ENCODE data around the gene EPB41L4A. TPM values are rescaled to one million over a fixed set of nuclear protein-coding genes. Genes with fewer than 3 reads are reported as not detected.

Gene EPB41L4A
- total and polyA plus RNA-seq, 2 experiments from 2014 or later = 0.11 to 0.76 TPM

GRCh38 chr5:112183103-112183711 is 235.9 kb downstream of the EPB41L4A start:
- Histone ChIP-seq H3F3A (ENCODE audit: insufficient read depth) (no peaks in the 10 kb centered on the region), H3K4me1 (ENCODE audit: insufficient read depth) (no peaks in the 10 kb centered on the region), H2AFZ (no peak overlapping the region), H3K4me3 (no peak overlapping the region), H3K9me2 (ENCODE audit: insufficient read depth) (no peaks in the 10 kb centered on the region), H3K9ac (no peak overlapping the region), H3K36me3 (ENCODE audit: low read depth) (no peaks in the 10 kb centered on the region), H3K27me3 (replicated peaks; ENCODE audit: insufficient read depth) (0 out of 2 replicates have a peak, but pooled peaks cover 2% of the 10 kb centered on the region), H3K79me2 (ENCODE audit: insufficient read depth) (no peaks in the 10 kb centered on the region), H4K20me1 (ENCODE audit: insufficient read depth) (no peaks in the 10 kb centered on the region), H3K27ac (no peak overlapping the region), H3K4me2 (ENCODE audit: unreplicated experiment) (no peak overlapping the region), H3K9me3 (ENCODE audit: low read depth) (no peaks in the 10 kb centered on the region)
- peak; percentile 25 for DNase-seq
- in situ Hi-C loops (cut with MboI) = no loop called here
- WGBS, 2 experiments (ENCODE audit: low coverage in 1 of 2, low lambda C conversion rate in 2 of 2, missing lambda C conversion rate in 2 of 2) = 58 to 59% methylated on average over 8 of the region's 8 CpGs
- no peak for TF ChIP-seq EZH2 (IDR thresholded peaks at IDR 0.05; ENCODE audit: insufficient read depth, poor library complexity, severe bottlenecking)
- TF ChIP-seq EZH2phosphoT487 (IDR thresholded peaks at IDR 0.05; ENCODE audit: insufficient read depth, low read depth) = no peak

- no peak for DNase-seq
- Histone ChIP-seq H3K27me3 (replicated peaks; ENCODE audit: insufficient read depth) (no peaks in the 10 kb centered on the region), H3F3A (ENCODE audit: insufficient read depth) (no peaks in the 10 kb centered on the region), H3K4me2 (ENCODE audit: unreplicated experiment) (no peak overlapping the region), H3K27ac (no peak overlapping the region), H3K4me1 (ENCODE audit: insufficient read depth) (no peaks in the 10 kb centered on the region), H3K9me2 (ENCODE audit: insufficient read depth) (no peaks in the 10 kb centered on the region), H3K36me3 (ENCODE audit: low read depth) (no peaks in the 10 kb centered on the region), H2AFZ (no peak overlapping the region), H3K4me3 (no peak overlapping the region), H3K9ac (no peak overlapping the region), H3K9me3 (ENCODE audit: low read depth) (no peaks in the 10 kb centered on the region), H3K79me2 (ENCODE audit: insufficient read depth) (no peaks in the 10 kb centered on the region), H4K20me1 (ENCODE audit: insufficient read depth) (no peaks in the 10 kb centered on the region)
- 41 to 54% methylated on average over 1 of the region's 1 CpG for WGBS, 2 experiments (ENCODE audit: low coverage in 1 of 2, low lambda C conversion rate in 2 of 2, missing lambda C conversion rate in 2 of 2)
- TF ChIP-seq EZH2 (IDR thresholded peaks at IDR 0.05; ENCODE audit: insufficient read depth, poor library complexity, severe bottlenecking) (no peak), EZH2phosphoT487 (IDR thresholded peaks at IDR 0.05; ENCODE audit: insufficient read depth, low read depth) (no peak)
- in situ Hi-C loops (cut with MboI) = no loop called here
Observed at GRCh38 chr5:112179290-112179689, 239.8 kb downstream of the EPB41L4A start.

GRCh38 chr5:112174959-112175594 is 244.0 kb downstream of the EPB41L4A start:
- no peaks in the 10 kb centered on the region for H3K27me3 ChIP-seq (replicated peaks; ENCODE audit: insufficient read depth)
- no peaks in the 10 kb centered on the region for H4K20me1 ChIP-seq (ENCODE audit: insufficient read depth)
- H3K9ac ChIP-seq = no peak overlapping the region
- peak overlapping the region; percentile 32; the same call in 1 of the 2 replicates for H3K4me3 ChIP-seq
- H3K79me2 ChIP-seq (ENCODE audit: insufficient read depth) = no peaks in the 10 kb centered on the region
- no peak overlapping the region for H3K27ac ChIP-seq
- no peaks in the 10 kb centered on the region for H3K36me3 ChIP-seq (ENCODE audit: low read depth)
- no peaks in the 10 kb centered on the region for H3K9me3 ChIP-seq (ENCODE audit: low read depth)
- in situ Hi-C loops (cut with MboI) = no loop called here
- H3K4me1 ChIP-seq (ENCODE audit: insufficient read depth) = no peaks in the 10 kb centered on the region
- WGBS, 2 experiments (ENCODE audit: low coverage in 1 of 2, low lambda C conversion rate in 2 of 2, missing lambda C conversion rate in 2 of 2) = 29% methylated on average over 8 of the region's 8 CpGs
- TF ChIP-seq EZH2 (IDR thresholded peaks at IDR 0.05; ENCODE audit: insufficient read depth, poor library complexity, severe bottlenecking) (no peak), EZH2phosphoT487 (IDR thresholded peaks at IDR 0.05; ENCODE audit: insufficient read depth, low read depth) (no peak)
- peak overlapping the region; percentile 70 for H2AFZ ChIP-seq
- no peaks in the 10 kb centered on the region for H3F3A ChIP-seq (ENCODE audit: insufficient read depth)
- no peaks in the 10 kb centered on the region for H3K9me2 ChIP-seq (ENCODE audit: insufficient read depth)
- peak; percentile 67 for DNase-seq
- H3K4me2 ChIP-seq (ENCODE audit: unreplicated experiment) = peak overlapping the region; percentile 66

- H3F3A ChIP-seq (ENCODE audit: insufficient read depth) = peaks cover 78% of the 10 kb centered on the region
- H3K36me3 ChIP-seq (ENCODE audit: low read depth) = peaks cover 25% of the 10 kb centered on the region
- no peak overlapping the region for H3K27ac ChIP-seq
- H3K4me1 ChIP-seq (ENCODE audit: insufficient read depth) = peaks cover 13% of the 10 kb centered on the region
- H3K79me2 ChIP-seq (ENCODE audit: insufficient read depth) = peaks cover 20% of the 10 kb centered on the region
- no peaks in the 10 kb centered on the region for H3K9me3 ChIP-seq (ENCODE audit: low read depth)
- TF ChIP-seq EZH2 (IDR thresholded peaks at IDR 0.05; ENCODE audit: insufficient read depth, poor library complexity, severe bottlenecking) (no peak), EZH2phosphoT487 (IDR thresholded peaks at IDR 0.05; ENCODE audit: insufficient read depth, low read depth) (no peak)
- no peak overlapping the region for H3K4me3 ChIP-seq
- H3K4me2 ChIP-seq (ENCODE audit: unreplicated experiment) = no peak overlapping the region
- no peaks in the 10 kb centered on the region for H3K27me3 ChIP-seq (replicated peaks; ENCODE audit: insufficient read depth)
- peaks cover 6% of the 10 kb centered on the region; the same call in 1 of the 2 replicates for H4K20me1 ChIP-seq (ENCODE audit: insufficient read depth)
- DNase-seq = no peak
- in situ Hi-C loops (cut with MboI) = no loop called here
- H2AFZ ChIP-seq = no peak overlapping the region
- H3K9ac ChIP-seq = no peak overlapping the region
- WGBS, 2 experiments (ENCODE audit: low coverage in 1 of 2, low lambda C conversion rate in 2 of 2, missing lambda C conversion rate in 2 of 2) = 70% methylated on average over 3 of the region's 3 CpGs
- no peaks in the 10 kb centered on the region for H3K9me2 ChIP-seq (ENCODE audit: insufficient read depth)
Observed at GRCh38 chr5:112165897-112166737, 253.0 kb downstream of the EPB41L4A start.

Measured in GM23248 (cell line).